Osteocyte (in vitro differentiated cells): ENCODE data around the gene ACTA2. TPM values are rescaled to one million over a fixed set of nuclear protein-coding genes. Genes with fewer than 3 reads are reported as not detected.

Experiments used
- DNase-seq: peaks from one replicate; pipeline ENCODE4 v3.0.0; 2021; ENCODE audit warnings: mixed read lengths; ENCODE audit not compliant: unreplicated experiment; ENCODE audit errors: extremely low spot score
- H3K27ac Mint-ChIP-seq: one replicate; pipeline ENCODE4 v1.8.0; 2021; ENCODE audit warnings: mild to moderate bottlenecking, mixed read lengths; ENCODE audit not compliant: unreplicated experiment
- H3K27me3 Mint-ChIP-seq: one replicate; pipeline ENCODE4 v1.8.0; 2021; ENCODE audit warnings: mixed read lengths; ENCODE audit not compliant: unreplicated experiment
- H3K36me3 Mint-ChIP-seq: one replicate; pipeline ENCODE4 v1.8.0; 2021; ENCODE audit warnings: mixed read lengths; ENCODE audit not compliant: unreplicated experiment
- H3K4me1 Mint-ChIP-seq: one replicate; pipeline ENCODE4 v1.8.0; 2021; ENCODE audit warnings: mixed read lengths; ENCODE audit not compliant: unreplicated experiment
- H3K4me3 Mint-ChIP-seq: one replicate; pipeline ENCODE4 v1.8.0; 2021; ENCODE audit warnings: mild to moderate bottlenecking, moderate library complexity, mixed read lengths; ENCODE audit not compliant: unreplicated experiment
- H3K9me3 Mint-ChIP-seq: one replicate; pipeline ENCODE4 v1.8.0; 2021; ENCODE audit warnings: mixed read lengths; ENCODE audit not compliant: unreplicated experiment
- total RNA-seq: library from RNA; stranded (reverse); gene quantifications from 2 replicates; pipeline ENCODE4 v1.2.1, GENCODE V29; 2021
- TF ChIP-seq, protein P1 (sequence below): fragments of 200-600 bp; sonication (generic); IDR thresholded peaks from 2 replicates; pipeline ENCODE4 v1.5.0; 2021; ENCODE audit warnings: antibody characterized with exemption, mild to moderate bottlenecking, moderate library complexity

Gene ACTA2
- total RNA-seq, 1 donor from 2014 or later: 329 TPM

DNA sequence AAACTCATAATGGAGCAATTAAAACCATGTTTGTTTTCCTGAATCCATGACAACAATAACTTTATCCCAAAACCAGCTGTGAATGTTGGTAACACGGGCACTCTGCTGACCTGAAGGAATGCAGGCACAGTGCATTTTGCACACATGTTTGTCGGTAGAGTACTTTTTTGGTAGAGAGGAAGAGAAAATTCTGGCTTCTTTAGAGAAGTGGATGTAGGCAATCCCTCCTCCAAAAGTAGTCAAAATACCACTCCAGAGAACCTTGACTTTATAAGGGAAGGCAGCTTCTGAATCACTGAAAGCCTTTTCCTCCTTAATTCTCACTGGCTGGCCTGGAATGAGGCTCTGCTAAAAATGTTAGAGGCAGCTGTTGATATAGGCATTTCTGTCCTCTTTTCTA, 15.8 kb upstream of the ACTA2 start:
- DNase-seq: no peak
- Mint-ChIP-seq H3K4me3 (no peak overlapping the region), H3K9me3 (no peaks in the 10 kb centered on the region), H3K36me3 (no peaks in the 10 kb centered on the region), H3K27ac (peak overlapping the region; percentile 33), H3K4me1 (peaks cover 37% of the 10 kb centered on the region), H3K27me3 (no peaks in the 10 kb centered on the region)
- TF ChIP-seq, protein P1, sequence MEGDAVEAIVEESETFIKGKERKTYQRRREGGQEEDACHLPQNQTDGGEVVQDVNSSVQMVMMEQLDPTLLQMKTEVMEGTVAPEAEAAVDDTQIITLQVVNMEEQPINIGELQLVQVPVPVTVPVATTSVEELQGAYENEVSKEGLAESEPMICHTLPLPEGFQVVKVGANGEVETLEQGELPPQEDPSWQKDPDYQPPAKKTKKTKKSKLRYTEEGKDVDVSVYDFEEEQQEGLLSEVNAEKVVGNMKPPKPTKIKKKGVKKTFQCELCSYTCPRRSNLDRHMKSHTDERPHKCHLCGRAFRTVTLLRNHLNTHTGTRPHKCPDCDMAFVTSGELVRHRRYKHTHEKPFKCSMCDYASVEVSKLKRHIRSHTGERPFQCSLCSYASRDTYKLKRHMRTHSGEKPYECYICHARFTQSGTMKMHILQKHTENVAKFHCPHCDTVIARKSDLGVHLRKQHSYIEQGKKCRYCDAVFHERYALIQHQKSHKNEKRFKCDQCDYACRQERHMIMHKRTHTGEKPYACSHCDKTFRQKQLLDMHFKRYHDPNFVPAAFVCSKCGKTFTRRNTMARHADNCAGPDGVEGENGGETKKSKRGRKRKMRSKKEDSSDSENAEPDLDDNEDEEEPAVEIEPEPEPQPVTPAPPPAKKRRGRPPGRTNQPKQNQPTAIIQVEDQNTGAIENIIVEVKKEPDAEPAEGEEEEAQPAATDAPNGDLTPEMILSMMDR: no peak

DNA sequence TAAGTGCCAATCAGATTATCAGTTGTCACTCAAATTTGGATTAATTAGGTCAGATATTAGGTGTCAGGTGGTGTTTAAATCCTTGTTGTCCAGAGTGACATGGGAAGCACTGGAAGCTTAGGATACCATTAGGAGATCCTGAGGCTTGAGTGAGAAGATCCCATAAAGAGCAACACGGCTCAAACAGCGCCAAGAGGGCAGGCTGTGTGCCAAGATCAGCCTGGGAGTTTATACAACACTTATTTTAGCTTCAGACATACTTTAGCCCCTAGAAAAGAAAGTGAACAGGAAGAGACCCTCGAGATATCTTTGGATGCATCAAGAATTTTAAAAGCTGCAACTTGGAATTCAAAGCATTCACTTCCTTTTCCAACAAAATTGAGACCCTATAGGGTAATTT, 14.2 kb upstream of the ACTA2 start:
- Mint-ChIP-seq H3K27ac (no peak overlapping the region), H3K27me3 (no peaks in the 10 kb centered on the region)

DNA sequence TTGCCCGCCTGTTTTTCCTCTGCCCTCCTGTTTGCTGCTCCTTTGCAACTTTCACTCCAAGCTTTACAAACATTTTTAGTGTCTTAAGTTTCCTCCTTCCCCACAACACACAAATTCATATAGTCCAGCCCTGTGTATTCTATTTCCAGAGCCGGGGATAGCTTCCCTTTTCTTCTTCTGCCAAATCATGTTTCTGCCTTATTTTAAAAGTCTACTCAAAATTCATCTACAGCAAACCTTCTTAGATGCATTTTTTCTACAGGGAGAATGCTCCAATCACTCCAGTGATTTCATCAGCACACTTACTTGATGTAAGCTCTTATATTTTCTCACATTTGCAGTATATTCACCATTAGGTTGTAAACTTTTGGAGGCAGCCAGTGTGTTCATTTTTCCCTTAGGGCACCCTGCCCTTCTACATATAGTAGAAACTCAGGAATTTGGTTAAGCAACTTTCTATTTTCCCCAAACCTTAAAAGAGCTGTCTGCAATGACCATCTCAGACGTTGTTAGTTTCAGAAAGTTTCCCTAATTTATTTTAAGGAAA, 12.4 kb upstream of the ACTA2 start:
- TF ChIP-seq, protein P1: no peak

More for the DNA sequence above, 14.2 kb upstream of the ACTA2 start:
- no peak for DNase-seq
- no peaks in the 10 kb centered on the region for H3K36me3 Mint-ChIP-seq
- TF ChIP-seq, protein P1: no peak
- H3K9me3 Mint-ChIP-seq: no peaks in the 10 kb centered on the region
- peaks cover 37% of the 10 kb centered on the region for H3K4me1 Mint-ChIP-seq
- no peak overlapping the region for H3K4me3 Mint-ChIP-seq

DNA sequence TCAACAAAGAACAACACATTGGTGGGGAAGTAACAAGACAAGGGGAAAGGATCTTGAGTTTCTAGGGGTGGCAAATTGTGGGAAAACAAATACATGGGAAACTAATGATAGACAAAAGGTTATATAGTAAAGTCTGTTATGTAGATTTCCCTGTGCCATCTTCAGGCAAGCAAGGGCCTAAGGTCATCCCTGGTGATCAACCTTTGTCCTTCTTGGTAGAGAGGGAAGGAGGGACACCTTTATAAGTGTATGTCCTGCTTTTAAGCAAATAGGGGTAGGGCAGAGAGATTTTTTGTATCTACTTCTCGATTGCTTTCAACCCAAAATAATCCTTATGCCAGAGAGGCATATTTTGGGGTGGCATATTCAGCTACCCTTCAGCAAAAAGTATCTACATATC, 11.8 kb upstream of the ACTA2 start:
- H3K9me3 Mint-ChIP-seq: no peaks in the 10 kb centered on the region
- peaks cover 34% of the 10 kb centered on the region for H3K4me1 Mint-ChIP-seq
- TF ChIP-seq, protein P1: no peak
- no peaks in the 10 kb centered on the region for H3K36me3 Mint-ChIP-seq
- no peak overlapping the region for H3K27ac Mint-ChIP-seq
- no peaks in the 10 kb centered on the region for H3K27me3 Mint-ChIP-seq
- no peak overlapping the region for H3K4me3 Mint-ChIP-seq
- no peak for DNase-seq

More for the DNA sequence above, 12.4 kb upstream of the ACTA2 start:
- Mint-ChIP-seq H3K9me3 (no peaks in the 10 kb centered on the region), H3K27me3 (no peaks in the 10 kb centered on the region), H3K4me3 (no peak overlapping the region), H3K4me1 (peaks cover 37% of the 10 kb centered on the region), H3K27ac (peak overlapping the region; percentile 45), H3K36me3 (no peaks in the 10 kb centered on the region)
- no peak for DNase-seq

DNA sequence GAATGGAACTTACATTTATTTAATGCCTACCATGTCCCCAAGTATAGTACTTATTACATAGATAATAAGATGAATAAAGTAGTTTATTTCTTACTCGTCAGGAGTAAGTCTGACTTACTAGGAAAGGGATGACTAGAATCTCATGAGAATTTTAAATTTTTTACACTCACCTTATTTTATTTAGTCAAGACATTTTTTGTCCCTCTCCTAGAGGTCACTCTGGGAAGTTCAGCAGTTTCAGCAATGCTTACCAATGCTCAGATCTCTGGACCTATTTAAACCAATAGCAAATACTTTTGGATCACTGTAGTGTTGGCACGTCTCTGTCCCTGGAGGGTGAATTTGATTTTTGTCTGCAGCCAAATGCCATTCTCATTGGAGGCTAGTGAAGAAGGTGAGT, 10.7 kb upstream of the ACTA2 start:
- Mint-ChIP-seq H3K36me3 (no peaks in the 10 kb centered on the region), H3K4me3 (no peak overlapping the region), H3K9me3 (no peaks in the 10 kb centered on the region), H3K27me3 (no peaks in the 10 kb centered on the region), H3K27ac (no peak overlapping the region), H3K4me1 (peaks cover 23% of the 10 kb centered on the region)
- DNase-seq: no peak
- TF ChIP-seq, protein P1: no peak
